Adipocyte (in vitro differentiated cells): ENCODE results near the gene MRPL58.
"Not testable (repeated sequence)": the region's sequence is repeated elsewhere in the genome, so short reads cannot be mapped to it uniquely, and the experiment has no call there.

ENCODE experiments used
- DNase-seq: peaks from one replicate; pipeline ENCODE4 v3.0.0-alpha.2; 2015; ENCODE audit warnings: low read depth
- H3K27me3 ChIP-seq: replicated peaks from 2 replicates; pipeline ENCODE4 v1.7.0; 2013; ENCODE audit warnings: mild to moderate bottlenecking, low read length, moderate library complexity; ENCODE audit not compliant: control insufficient read depth, insufficient read depth
- H3K36me3 ChIP-seq: 2 replicates; pipeline ENCODE4 v1.7.0; 2013; ENCODE audit warnings: low read length, mild to moderate bottlenecking, moderate library complexity; ENCODE audit not compliant: control insufficient read depth, insufficient read depth, severe bottlenecking
- H3K4me1 ChIP-seq: 2 replicates; pipeline ENCODE4 v1.7.0; 2013; ENCODE audit warnings: mild to moderate bottlenecking, low read length, moderate library complexity; ENCODE audit not compliant: control insufficient read depth, insufficient read depth
- H3K4me3 ChIP-seq: 2 replicates; pipeline ENCODE4 v1.7.0; 2013; ENCODE audit warnings: mild to moderate bottlenecking, low read length, moderate library complexity
- H3K9ac ChIP-seq: 2 replicates; pipeline ENCODE4 v1.7.0; 2013; ENCODE audit warnings: mild to moderate bottlenecking, low read length, moderate library complexity
- H3K9me3 ChIP-seq: 2 replicates; pipeline ENCODE4 v1.7.0; 2013; ENCODE audit warnings: mild to moderate bottlenecking, low read length, moderate library complexity; ENCODE audit not compliant: control insufficient read depth

The MRPL58 gene

DNA sequence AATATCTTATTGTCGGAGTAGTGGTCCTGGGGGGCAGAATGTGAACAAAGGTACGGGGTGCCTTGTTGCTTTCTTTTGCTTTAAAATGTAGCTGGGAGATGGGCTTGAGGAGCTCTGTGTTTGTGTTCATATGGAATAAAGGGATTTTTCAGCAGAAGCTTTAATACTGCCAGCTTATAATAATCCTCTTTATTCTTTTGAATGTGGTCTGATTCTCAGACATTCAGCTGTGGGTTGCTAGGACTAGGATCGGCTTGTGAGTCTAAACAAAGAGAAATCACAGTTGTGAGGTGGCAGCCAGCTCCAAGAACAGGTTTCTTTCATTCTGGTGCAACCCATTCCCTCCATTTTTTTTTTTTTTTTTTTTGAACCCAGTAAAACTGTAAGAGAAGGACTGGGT, 7.2 kb downstream of the MRPL58 start:
- H3K9ac ChIP-seq = no peak overlapping the region
- peaks cover 40% of the 10 kb centered on the region for H3K36me3 ChIP-seq
- H3K27me3 ChIP-seq = no peaks in the 10 kb centered on the region
- H3K4me1 ChIP-seq = no peaks in the 10 kb centered on the region
- H3K9me3 ChIP-seq = no peaks in the 10 kb centered on the region
- no peak for DNase-seq
- H3K4me3 ChIP-seq = no peak overlapping the region

DNA sequence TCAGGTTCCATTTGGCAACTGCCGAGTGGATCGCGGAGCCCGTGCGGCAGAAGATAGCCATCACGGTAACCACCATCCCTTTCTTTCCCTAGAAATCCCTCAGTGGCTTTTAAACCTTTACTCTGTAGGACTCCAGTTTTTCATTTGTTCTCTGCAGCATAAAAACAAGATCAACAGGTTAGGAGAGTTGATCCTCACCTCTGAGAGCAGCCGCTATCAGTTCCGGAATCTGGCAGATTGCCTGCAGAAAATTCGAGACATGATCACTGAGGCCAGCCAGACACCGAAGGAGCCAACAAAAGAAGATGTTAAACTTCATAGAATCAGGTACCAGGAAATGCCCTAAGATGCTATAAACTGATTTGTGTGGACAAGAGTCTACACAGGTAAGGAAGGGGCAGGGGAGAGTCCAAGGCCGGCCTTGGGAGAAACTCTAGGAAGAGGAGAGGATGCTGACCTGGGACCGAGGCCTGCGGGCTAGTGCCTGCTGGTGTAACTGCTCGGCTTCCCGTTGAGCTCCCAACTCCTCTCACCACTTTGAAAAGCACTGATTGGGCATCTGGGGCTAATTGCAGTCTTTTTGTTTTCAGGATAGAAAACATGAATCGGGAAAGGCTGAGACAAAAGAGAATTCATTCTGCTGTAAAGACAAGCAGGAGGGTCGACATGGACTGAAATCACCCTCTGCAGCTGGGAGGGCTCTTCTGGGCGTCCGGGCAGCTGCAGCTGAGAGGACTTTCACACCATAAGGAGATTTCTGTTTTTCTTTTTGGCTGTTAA, 8.1 kb downstream of the MRPL58 start:
- no peaks in the 10 kb centered on the region for H3K27me3 ChIP-seq
- DNase-seq = no peak
- peaks cover 40% of the 10 kb centered on the region for H3K36me3 ChIP-seq
- no peak overlapping the region for H3K9ac ChIP-seq
- H3K4me3 ChIP-seq = no peak overlapping the region
- no peaks in the 10 kb centered on the region for H3K4me1 ChIP-seq
- H3K9me3 ChIP-seq = no peaks in the 10 kb centered on the region

DNA sequence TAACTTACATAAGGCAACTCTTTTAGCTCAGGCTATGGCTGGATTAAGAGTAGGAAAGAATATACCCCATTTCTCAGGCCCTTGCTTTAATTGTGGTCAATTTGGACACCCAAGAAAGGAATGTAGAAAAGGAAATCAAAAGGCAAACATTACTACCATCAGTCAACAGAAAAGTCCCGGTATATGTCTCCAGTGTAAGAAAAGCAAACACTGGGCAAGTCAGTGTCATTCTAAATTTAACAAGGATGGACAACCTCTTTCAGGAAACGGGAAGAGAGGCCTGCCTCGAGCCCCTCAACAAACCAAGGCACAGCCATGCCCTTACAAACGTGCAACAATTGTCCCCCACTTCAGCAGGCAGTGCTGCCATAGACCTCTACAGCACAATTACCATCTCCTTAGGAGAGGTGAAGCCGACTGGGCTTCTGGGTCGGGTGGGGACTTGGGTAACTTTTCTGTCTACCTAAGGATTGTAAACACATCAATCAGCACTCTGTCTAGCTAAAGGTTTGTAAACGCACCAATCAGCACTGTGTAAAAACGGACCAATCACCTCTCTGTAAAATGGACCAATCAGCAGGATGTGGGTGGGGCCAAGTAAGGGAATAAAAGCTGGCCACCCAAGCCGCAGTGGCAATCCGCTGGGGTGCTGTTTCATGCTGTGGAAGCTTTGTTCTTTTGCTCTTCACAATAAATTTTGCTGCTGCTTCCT, 12.4 kb downstream of the MRPL58 start:
- Histone ChIP-seq H3K4me3 (no peak overlapping the region), H3K9me3 (peaks cover 4% of the 10 kb centered on the region), H3K4me1 (no peaks in the 10 kb centered on the region), H3K27me3 (no peaks in the 10 kb centered on the region), H3K9ac (no peak overlapping the region), H3K36me3 (peaks cover 28% of the 10 kb centered on the region)
- DNase-seq = no peak

DNA sequence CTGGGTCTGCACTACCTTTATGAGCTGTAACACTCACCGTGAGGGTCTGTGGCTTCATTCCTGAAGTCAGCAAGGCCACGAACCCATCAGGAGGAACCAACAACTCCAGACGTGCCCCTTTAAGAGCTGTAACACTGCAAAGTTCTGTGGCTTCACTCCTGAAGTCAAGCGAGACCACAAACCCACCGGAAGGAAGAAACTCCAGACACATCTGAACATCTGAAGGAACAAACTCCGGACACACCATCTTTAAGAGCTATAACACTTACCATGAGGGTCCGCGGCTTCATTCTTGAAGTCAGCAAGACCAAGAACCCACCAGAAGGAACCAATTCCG, 12.9 kb downstream of the MRPL58 start:
- H3K27me3 ChIP-seq, H3K4me3 ChIP-seq, H3K9me3 ChIP-seq, DNase-seq, H3K4me1 ChIP-seq, H3K9ac ChIP-seq: not testable (repeated sequence)
- peaks cover 25% of the 10 kb centered on the region for H3K36me3 ChIP-seq

DNA sequence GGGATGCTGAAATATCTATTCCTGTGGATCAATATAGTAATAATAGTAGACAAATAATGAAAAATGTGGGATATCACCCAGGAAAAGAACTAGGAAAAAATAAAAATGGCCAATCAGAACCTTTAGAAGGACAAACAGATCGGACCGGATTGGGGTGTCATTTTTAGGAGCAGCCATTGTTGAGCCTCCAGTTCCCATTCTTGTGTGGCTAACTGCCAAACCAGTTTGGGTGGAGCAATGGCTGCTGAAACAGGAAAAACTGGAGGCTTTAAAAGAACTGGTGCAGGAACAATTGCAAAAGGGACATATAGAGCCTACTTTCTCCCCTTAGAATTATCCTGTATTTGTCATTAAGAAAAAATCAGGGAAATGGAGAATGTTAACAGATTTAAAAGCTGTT, 14.2 kb downstream of the MRPL58 start:
- not testable (repeated sequence) for H3K9ac ChIP-seq, H3K4me1 ChIP-seq, H3K4me3 ChIP-seq, DNase-seq, H3K27me3 ChIP-seq
- Histone ChIP-seq H3K36me3 (peaks cover 12% of the 10 kb centered on the region), H3K9me3 (peaks cover 11% of the 10 kb centered on the region)

DNA sequence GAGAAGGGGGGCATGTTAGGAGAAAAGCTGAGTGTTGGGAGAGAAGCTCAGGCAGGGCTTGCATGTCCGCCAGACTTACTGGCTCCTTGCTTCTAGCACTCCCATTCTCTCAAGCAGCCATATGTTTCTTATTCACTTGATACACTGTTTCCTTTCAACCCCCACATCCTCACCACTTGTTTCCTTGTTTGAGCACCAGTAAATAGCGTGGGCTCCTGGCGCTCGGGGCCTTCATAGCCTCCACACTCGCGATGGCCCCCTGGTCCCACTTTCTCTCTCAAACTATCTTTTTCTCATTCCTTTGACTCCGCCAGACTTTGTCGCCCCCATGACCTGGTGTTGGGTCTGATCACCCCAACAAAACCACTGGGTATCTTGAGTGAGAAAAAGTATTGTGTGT, 17.7 kb downstream of the MRPL58 start:
- Histone ChIP-seq H3K36me3 (no peaks in the 10 kb centered on the region), H3K9me3 (peaks cover 11% of the 10 kb centered on the region), H3K27me3 (no peaks in the 10 kb centered on the region), H3K4me3 (no peak overlapping the region), H3K9ac (no peak overlapping the region), H3K4me1 (peaks cover 20% of the 10 kb centered on the region)
- DNase-seq = no peak

DNA sequence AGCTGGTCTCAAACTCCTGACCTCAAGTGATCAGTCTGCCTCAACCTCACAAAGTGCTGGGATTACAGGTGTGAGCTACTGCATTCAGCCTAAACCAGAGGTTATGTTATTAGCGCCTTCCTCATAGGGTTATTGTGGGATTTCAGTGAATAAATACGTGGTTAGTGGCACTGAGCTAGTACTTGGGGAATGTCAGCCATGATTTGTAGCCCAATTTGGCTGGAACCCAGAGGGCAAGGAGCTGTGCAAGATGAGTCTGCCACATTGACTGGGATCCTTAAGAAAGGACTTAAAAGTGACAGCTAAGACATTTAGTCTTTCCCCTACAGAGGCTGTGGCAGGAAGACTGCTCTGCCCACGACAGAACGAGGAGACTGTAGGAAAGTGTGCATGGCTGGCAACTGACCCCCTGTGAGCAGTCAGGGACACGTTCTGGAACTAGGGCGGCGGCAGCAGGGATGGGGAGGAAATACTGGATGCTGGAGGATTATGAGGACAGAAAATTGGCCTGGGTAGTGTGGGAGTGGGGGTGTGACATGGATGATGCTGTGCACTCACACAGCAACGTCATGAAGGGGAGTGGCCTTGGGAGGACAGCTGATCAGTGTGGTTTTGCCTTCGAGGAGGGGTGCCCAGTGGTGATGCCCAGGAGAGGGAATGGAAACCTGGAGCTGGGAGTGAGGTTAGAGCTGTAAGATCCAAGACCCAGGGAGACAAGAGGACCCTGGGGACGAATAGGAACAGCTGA, 19.7 kb downstream of the MRPL58 start:
- no peaks in the 10 kb centered on the region for H3K27me3 ChIP-seq
- H3K9ac ChIP-seq = peak overlapping the region; percentile 2
- DNase-seq = peak; percentile 89
- peaks cover 38% of the 10 kb centered on the region for H3K4me1 ChIP-seq
- peak overlapping the region; percentile 97 for H3K4me3 ChIP-seq
- H3K36me3 ChIP-seq = no peaks in the 10 kb centered on the region
- peaks cover 11% of the 10 kb centered on the region for H3K9me3 ChIP-seq

DNA sequence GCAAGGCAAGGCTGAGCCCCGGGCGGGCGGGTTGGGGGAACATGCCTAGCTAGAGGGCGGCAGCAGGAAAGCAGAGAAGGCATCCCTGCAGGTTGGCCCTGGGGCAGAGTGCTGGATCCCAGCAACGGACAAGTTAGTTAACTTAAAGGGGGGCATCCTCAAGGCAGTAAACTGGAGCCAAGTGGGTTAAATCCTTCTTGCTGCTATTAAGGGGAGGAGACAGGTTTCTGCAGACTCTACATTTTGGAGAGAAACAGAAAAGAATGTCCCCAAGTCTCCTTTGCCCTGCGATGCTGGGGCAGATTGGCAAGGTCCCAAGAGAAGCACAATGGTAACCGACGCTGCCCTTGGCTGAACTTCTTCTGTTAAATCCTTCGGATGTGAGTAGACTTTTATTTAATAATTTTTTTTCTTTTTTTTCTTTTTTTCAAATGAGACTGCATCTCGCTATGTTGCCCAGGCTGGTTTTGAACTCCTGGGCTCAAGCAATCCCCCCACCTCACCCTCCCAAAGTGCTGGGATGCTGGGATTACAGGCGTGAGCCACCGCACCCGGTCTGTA, 20.3 kb downstream of the MRPL58 start:
- peak; percentile 43 for DNase-seq
- Histone ChIP-seq H3K4me3 (peak overlapping the region; percentile 97), H3K36me3 (no peaks in the 10 kb centered on the region), H3K9ac (peak overlapping the region; percentile 27), H3K9me3 (peaks cover 11% of the 10 kb centered on the region), H3K4me1 (peaks cover 38% of the 10 kb centered on the region), H3K27me3 (no peaks in the 10 kb centered on the region)

DNA sequence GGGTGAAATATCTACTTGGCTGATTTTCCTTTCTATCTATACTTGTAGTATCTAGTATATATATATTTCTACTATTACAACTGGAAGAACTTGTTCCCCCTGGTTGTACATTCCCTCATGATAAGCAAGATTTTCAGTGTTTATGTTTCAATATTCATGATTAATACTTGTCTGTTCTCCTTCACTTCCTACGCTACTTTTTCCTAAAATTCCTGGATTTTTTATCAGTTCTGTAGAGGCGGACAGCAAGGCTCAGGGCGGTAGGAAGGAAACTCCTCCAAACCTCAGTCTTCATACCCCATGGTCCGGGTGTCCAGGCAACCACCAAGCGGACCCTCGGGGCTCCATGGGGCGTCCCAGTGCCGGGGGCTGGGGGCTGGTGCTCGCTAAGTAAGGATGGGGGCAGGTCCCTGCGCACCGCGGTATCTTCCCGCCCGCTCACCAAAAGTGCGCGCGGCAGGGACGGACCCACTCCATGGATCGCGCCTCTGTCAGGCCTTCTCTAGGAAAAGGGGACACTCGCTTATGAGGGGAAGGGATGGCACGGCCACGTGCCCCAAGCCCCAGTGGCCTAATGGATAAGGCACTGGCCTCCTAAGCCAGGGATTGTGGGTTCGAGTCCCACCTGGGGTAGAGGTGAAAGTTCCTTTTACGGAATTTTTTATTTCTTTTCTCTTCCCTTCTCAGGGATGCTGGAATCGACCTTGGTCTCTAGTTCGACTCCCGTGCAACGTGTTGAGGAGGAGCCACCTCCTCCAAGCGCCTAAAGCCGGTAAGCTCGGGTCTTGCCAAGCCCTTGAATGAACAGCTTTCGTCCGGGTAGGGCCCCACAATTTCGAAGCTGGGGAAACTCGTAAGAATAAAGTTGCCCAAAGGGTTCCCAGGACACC, 21.1 kb downstream of the MRPL58 start:
- DNase-seq = peak; percentile 96
- Histone ChIP-seq H3K4me3 (peak overlapping the region; percentile 97), H3K4me1 (peaks cover 38% of the 10 kb centered on the region), H3K36me3 (peaks cover 4% of the 10 kb centered on the region), H3K27me3 (no peaks in the 10 kb centered on the region), H3K9me3 (peaks cover 11% of the 10 kb centered on the region), H3K9ac (peak overlapping the region; percentile 97)

DNA sequence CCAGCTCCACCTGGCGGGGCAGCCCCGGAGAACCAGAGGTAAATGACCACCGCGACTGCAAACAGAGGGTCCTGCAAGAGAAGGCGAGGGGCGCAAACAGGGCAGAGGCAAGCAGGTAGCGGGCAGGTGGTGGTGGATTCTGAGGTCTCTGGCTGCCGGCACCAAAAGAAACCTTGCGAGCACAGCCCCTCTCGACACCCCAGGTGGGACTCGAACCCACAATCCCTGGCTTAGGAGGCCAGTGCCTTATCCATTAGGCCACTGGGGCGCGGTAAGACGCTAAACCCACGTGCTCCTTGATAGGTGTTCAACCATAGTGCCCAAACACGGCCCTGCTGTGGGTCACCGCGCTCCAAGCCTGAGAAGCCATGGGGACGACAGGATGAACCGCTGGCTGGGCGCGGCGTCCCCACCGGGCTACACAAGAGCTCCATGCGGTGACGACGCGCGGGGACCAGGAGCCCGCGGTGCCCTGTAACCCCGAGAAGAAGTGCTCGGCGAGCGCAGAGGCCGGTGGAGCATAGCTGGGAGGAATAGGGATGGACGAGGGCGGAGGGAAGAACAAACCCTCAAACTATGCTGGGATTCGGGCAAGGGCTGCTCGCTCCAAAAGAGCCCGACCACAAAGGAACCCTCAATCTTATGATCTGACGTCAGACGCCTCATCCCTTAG, 21.9 kb downstream of the MRPL58 start:
- Histone ChIP-seq H3K27me3 (no peaks in the 10 kb centered on the region), H3K4me3 (peak overlapping the region; percentile 97), H3K9ac (peak overlapping the region; percentile 97), H3K9me3 (peaks cover 11% of the 10 kb centered on the region), H3K36me3 (peaks cover 12% of the 10 kb centered on the region), H3K4me1 (peaks cover 38% of the 10 kb centered on the region)
- peak; percentile 89 for DNase-seq
